ENCODE data around the gene SNORC. TPM values are rescaled to one million over a fixed set of nuclear protein-coding genes. Genes with fewer than 3 reads are reported as not detected.

The SNORC gene
- total RNA-seq, 3 donors from 2014 or later (not counting 1 experiment from before 2014, with no cell fraction given) = 0.47 to 1.0 (median 0.98) TPM

GRCh38 chr2:232883116-232883721, 13.2 kb downstream of the SNORC start:
- H3K4me1 ChIP-seq (ENCODE audit: control insufficient read depth, insufficient read depth, low read length) = no peaks in the 10 kb centered on the region
- WGBS (ENCODE audit: insufficient coverage) = 93% methylated on average over 29 of the region's 29 CpGs
- intact Hi-C loops (cut with micrococcal nuclease) = no loop called here
- Mint-ChIP-seq H3K36me3 (no peaks in the 10 kb centered on the region), H3K27me3 (ENCODE audit: low read depth in 2 of 2) (no peaks in the 10 kb centered on the region), H3K9me3 (no peaks in the 10 kb centered on the region), H3K4me3 (no peak overlapping the region), H3K4me1 (no peaks in the 10 kb centered on the region), H3K27ac (no peak overlapping the region)
- no peak overlapping the region for H3K27ac ChIP-seq (ENCODE audit: low read length)
- no peaks in the 10 kb centered on the region for H3K27me3 ChIP-seq (ENCODE audit: control insufficient read depth, insufficient read depth, low read length)
- H3K36me3 ChIP-seq (ENCODE audit: control insufficient read depth, insufficient read depth, low read length) = no peaks in the 10 kb centered on the region
- TF ChIP-seq, protein P1, sequence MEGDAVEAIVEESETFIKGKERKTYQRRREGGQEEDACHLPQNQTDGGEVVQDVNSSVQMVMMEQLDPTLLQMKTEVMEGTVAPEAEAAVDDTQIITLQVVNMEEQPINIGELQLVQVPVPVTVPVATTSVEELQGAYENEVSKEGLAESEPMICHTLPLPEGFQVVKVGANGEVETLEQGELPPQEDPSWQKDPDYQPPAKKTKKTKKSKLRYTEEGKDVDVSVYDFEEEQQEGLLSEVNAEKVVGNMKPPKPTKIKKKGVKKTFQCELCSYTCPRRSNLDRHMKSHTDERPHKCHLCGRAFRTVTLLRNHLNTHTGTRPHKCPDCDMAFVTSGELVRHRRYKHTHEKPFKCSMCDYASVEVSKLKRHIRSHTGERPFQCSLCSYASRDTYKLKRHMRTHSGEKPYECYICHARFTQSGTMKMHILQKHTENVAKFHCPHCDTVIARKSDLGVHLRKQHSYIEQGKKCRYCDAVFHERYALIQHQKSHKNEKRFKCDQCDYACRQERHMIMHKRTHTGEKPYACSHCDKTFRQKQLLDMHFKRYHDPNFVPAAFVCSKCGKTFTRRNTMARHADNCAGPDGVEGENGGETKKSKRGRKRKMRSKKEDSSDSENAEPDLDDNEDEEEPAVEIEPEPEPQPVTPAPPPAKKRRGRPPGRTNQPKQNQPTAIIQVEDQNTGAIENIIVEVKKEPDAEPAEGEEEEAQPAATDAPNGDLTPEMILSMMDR (IDR thresholded peaks at IDR 0.05) = no peak
- ATAC-seq (no peak), DNase-seq (no peak)
- no peak overlapping the region for H3K4me3 ChIP-seq (ENCODE audit: low read length)
- H3K9me3 ChIP-seq (ENCODE audit: control insufficient read depth, insufficient read depth, low read length) = no peaks in the 10 kb centered on the region

GRCh38 chr2:232884001-232884421, 13.9 kb downstream of the SNORC start:
- no peaks in the 10 kb centered on the region for H3K27me3 ChIP-seq (ENCODE audit: control insufficient read depth, insufficient read depth, low read length)
- H3K9me3 ChIP-seq (ENCODE audit: control insufficient read depth, insufficient read depth, low read length) = no peaks in the 10 kb centered on the region
- intact Hi-C loops (cut with micrococcal nuclease) = no loop called here
- H3K27me3 Mint-ChIP-seq (ENCODE audit: low read depth in 2 of 2) = no peaks in the 10 kb centered on the region
- no peak overlapping the region for H3K27ac ChIP-seq (ENCODE audit: low read length)
- no peaks in the 10 kb centered on the region for H3K4me1 ChIP-seq (ENCODE audit: control insufficient read depth, insufficient read depth, low read length)
- TF ChIP-seq, protein P1 (IDR thresholded peaks at IDR 0.05) = no peak
- no peak overlapping the region for H3K4me3 Mint-ChIP-seq
- H3K4me1 Mint-ChIP-seq = no peaks in the 10 kb centered on the region
- no peaks in the 10 kb centered on the region for H3K9me3 Mint-ChIP-seq
- 84% methylated on average over 11 of the region's 11 CpGs for WGBS (ENCODE audit: insufficient coverage)
- H3K4me3 ChIP-seq (ENCODE audit: low read length) = no peak overlapping the region
- H3K27ac Mint-ChIP-seq = no peak overlapping the region
- DNase-seq (no peak), ATAC-seq (no peak)
- no peaks in the 10 kb centered on the region for H3K36me3 Mint-ChIP-seq
- H3K36me3 ChIP-seq (ENCODE audit: control insufficient read depth, insufficient read depth, low read length) = no peaks in the 10 kb centered on the region

DNA sequence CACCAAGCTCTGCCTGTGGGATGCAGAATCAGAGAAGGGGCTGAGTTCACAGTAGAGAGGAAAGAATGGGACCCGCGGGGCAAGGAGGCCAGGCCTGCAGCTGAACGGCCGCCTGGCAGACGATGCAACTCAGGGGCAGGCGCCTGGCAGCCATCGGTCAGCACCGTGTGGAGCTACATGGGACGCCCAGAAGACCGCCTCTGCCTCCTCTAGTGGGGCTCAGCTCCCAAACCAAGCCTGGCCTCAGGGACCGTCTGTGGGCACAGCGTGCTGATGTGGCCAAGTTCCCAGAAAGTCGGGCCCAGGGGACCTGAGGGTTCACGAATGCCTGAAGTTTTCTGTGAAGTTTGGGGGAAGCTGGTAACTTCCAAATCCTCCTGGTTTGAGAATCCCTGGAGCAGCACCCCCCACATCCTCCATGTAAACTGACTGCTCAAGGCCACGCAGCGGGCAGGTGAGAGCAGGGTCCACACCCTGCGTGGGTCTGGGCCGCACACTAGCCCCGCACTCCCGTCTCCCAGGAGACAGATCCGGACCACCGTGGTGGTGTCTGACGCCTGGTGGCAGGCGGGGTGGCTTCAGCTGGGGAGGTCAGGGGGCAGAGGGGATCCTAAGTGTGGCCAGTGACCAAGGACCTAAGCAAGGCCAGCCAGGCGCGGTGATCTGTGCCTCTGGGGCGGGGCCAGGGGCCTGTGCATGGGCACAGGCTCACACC, 14.6 kb downstream of the SNORC start:
- Histone ChIP-seq H3K36me3 (ENCODE audit: control insufficient read depth, insufficient read depth, low read length) (no peaks in the 10 kb centered on the region), H3K4me1 (ENCODE audit: control insufficient read depth, insufficient read depth, low read length) (no peaks in the 10 kb centered on the region), H3K27ac (ENCODE audit: low read length) (no peak overlapping the region), H3K27me3 (ENCODE audit: control insufficient read depth, insufficient read depth, low read length) (no peaks in the 10 kb centered on the region), H3K4me3 (ENCODE audit: low read length) (no peak overlapping the region), H3K9me3 (ENCODE audit: control insufficient read depth, insufficient read depth, low read length) (no peaks in the 10 kb centered on the region)
- Mint-ChIP-seq H3K27me3 (ENCODE audit: low read depth in 2 of 2) (no peaks in the 10 kb centered on the region), H3K9me3 (no peaks in the 10 kb centered on the region), H3K36me3 (no peaks in the 10 kb centered on the region), H3K4me1 (no peaks in the 10 kb centered on the region), H3K27ac (no peak overlapping the region), H3K4me3 (no peak overlapping the region)
- WGBS (ENCODE audit: insufficient coverage) = 94% methylated on average over 26 of the region's 27 CpGs
- ATAC-seq (no peak), DNase-seq (no peak)
- TF ChIP-seq, protein P1 (IDR thresholded peaks at IDR 0.05) = no peak
- intact Hi-C loops (cut with micrococcal nuclease) = no loop called here

All from natural killer cell (primary cell).